ENCODE measurements around the gene ABHD4.
"Not testable (repeated sequence)": the region's sequence is repeated elsewhere in the genome, so short reads cannot be mapped to it uniquely, and the experiment has no call there.

Gene ABHD4

DNA sequence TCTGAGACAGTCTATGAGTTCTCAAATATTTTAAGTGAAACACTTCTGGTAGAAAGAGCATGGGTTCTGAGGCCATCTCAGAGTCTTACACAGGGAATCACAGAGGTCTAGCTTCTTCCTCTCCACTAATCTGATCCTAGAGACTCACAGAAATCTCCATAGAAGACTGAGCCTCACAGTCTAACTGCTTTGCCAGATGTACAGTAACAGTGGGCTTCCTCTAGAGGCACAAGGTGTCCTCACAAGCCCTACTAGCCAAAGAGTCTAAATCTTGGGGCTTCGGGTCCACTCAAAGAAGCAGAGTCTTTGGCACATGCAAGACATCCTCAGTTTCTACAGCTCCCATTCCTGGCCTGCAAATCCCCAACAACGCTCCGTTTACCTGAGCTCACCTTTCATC lies 32.0 kb downstream of the ABHD4 start:
- DNase-seq = no peak

DNA sequence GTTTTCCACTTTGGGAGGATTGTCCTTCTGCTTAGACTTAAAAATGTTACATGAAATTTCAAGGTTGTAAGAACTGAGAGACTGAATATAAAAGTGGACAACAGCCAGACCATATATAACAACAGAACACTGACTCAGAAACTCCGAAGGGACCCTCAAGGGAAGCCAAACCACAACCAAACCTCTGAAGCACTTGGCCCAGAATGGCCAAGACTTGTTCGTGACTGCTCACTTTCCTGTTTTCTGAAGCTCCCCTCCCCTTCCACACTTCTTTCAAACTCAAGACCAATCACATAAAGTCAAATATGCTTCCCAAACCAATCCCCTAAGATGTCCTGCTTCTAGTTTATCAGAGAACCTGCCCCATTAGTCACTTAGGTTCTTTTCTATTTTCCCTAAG lies 32.4 kb downstream of the ABHD4 start:
- DNase-seq = no peak

DNA sequence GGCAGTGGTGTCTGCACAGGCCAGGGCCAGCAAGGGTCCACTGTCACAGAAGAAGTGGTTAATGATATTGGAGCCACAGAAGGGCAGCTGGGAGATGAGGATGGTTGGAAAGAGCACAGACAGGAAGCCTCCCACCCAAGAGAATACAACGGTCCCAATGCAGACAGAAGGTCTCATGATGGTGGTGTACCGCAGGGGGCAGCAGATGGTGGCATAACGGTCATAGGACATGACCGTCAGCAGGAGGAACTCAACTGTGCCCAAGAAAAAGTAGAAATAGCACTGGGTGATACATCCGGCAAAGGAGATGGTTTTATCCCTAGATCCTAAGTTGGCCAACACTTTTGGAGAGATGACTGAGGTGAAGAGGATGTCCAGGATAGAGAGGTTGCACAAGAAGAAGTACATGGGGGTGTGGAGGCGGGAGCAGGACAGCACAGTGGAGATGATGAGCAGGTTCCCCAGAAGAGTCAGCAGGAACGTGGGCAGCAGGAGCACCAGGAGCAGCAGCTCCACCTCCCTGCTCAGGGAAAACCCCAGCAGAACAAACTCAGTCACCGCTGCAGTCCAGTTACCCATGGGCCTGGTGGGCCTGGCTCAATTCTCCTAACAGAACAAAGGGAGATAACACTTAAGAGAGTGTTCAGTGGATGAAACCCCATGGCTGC lies 36.3 kb downstream of the ABHD4 start:
- no peak for DNase-seq

DNA sequence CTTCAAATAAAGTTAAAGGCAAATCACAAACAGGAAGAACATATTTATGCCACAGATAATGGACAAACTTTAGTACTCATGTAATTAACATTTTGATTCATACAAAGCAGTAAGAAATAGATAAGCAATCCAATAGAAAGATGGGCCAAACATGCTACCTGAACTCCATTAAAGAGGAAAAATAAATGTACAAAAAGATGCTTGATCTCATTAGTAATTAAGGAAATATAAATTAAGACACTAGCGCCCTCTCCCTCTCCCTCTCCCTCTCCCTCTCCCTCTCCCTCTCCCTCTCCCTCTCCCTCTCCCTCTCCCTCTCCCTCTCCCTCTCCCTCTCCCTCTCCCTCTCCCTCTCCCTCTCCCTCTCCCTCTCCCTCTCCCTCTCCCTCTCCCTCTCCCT lies 37.9 kb downstream of the ABHD4 start:
- not testable (repeated sequence) for DNase-seq

DNA sequence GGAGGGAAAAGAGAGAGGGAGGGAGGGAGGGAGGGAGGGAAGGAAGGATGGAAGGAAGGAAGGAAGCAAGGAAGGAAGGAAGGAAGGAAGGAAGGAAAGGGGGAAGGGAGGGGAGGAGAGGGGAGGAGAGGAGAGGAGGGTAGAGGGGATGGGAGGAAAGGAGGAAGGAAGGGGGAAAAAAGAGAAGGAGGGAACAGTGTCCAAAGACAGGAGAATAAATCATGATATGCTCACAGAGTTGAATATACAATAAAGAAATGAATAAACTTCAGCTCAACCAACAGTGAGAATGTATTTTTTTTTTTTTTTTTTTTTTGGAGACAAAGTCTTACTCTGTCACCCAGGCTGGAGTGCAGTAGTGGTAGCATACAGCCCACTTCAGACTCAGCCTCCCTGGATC lies 42.1 kb downstream of the ABHD4 start:
- no peak for DNase-seq

DNA sequence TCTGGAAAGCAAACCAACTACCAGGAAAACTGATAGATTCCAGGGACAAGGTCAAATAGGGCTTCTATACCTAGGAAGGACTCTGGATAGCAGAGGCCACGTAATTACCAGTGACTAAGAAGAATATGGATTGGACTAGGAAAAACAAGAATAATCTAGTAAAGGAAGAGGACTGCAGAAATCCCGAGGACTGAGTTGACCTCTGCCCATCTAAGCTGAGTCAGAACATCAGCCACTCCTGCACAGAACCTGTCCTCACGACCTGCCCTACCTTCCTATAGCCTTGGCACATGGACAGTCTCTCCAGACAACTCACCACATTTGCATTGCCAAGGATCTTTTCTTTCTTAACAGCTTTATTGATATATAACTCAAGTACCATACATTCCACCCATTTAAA lies 43.7 kb downstream of the ABHD4 start:
- no peak for DNase-seq

DNA sequence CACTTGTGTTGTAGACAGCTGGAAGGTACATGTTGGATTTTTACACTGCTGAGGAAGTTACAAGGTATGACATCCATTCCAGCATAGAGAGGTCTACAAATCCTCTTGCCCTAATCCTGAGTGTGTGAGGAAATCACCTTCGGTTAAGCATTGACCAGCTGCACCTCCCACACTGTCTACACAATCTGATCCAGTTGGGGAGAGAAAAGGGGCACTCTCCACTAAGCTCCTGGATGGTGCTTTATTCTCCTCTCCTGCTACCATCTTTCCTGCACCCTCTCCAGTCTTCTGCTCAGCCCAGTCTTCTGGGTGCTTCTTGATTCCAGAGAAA lies 46.2 kb downstream of the ABHD4 start, which contains the start of gene OR6J1:
Gene OR6J1 (minus strand): TSS at position 48 of the 331 bp plus-strand sequence. CDS start 9,541 bp downstream, outside the sequence.
- no peak for DNase-seq

DNA sequence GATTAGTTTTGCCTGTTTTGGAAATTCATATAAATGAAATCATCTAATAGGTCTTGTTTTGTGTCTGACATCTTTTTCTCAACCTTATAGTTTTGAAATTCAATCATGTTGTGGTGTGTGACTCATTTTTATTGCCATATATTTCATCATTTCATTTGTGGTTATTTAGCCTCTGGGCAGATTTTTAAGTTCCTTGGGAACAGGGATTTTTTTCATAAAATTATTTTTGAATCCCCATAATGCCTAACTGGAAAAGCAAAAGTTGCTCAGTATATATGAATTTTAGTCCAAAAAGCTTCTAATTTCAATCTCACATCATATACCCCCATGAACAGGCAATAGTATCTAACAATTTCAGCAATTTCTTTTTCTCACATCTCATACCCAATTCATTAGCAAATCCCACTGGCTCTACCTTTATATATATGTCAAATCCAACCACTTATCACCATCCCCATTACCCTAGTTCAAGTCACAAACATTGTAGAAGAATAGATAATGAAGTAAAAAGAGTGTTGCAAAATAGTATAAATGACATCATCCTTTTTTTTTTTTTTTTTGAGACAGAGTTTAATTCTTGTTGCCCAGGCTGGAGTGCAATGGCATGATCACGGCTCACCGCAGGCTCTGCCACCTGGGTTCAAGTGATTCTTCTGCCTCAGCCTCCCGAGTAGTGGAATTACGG lies 48.6 kb downstream of the ABHD4 start:
- no peak for DNase-seq

DNA sequence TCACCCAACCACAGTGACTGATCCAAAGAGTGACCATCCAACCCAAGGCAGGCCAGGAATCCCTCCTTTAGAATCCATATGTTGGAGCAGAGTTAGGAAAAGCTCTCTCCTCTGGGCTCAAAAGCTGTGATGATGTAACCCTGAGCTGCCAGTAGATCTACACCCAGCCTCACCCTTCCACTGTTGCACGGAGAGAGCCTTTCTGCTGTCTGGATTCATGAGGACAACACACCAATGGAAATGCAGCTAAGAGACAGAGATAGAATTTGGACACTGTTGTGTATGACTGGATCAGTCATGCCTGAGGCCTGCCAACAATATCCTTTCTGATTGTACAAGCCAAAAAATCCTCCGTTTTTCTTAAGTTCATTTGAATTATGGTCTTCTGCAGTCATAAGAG lies 50.4 kb downstream of the ABHD4 start:
- no peak for DNase-seq

DNA sequence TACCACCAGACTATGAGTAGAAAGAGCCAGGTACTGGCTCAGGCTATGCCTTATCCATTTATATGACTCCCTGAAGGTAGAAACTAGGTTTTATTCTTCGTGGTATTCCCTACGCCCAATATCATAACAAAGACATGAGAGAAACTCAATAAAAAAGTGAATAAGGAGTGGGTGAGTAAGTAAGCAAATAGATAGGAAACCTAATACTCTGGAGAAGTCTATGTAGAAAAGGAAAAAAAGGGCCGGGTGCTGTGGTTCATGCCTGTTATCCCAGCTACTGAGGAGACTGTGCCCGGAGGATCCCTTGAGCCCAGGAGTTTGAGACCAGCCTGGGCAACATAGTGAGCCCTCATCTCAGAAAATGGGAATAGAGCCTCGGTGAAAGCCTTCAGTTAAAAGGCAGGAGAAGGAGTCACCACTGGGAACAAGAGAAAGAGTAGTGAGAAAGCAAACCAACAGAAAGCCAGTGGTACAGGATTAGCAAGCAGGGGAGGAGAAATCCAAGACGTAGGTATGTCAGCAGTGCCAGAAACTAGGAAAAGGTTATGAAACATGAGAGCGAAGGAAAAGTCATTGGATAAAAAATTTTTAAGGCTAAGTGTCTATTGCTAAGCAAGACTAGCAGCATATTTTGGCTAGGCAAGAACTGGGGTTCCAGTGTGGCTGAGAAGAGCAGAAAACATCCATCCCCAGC lies 52.1 kb downstream of the ABHD4 start:
- DNase-seq = no peak

DNA sequence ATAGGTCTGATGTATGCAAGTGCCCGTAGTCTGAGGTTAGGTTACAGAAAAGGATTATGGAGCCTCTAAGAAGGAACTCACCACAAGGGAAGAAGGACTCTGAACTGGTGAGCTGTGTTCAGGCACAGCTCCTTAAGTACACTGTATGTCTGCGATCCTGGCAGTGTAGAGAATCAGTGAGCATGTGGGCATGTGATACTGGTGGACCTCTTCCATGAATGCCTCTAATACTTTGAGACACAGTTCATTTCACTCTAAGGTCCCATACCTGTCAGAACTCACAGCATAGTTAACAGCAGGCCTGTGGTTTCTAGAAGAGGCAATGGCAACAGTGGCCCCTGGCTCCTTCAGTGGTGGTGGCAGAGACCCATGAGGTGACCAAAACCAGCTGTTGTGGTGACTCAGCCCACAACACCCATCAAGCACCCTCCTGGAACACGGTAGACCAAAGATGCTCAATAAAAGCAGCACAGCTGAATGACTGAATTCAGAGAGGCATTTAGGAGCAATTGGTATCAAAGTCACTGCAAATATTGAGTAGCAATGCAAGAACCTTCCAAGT lies 52.9 kb downstream of the ABHD4 start:
- DNase-seq = no peak

DNA sequence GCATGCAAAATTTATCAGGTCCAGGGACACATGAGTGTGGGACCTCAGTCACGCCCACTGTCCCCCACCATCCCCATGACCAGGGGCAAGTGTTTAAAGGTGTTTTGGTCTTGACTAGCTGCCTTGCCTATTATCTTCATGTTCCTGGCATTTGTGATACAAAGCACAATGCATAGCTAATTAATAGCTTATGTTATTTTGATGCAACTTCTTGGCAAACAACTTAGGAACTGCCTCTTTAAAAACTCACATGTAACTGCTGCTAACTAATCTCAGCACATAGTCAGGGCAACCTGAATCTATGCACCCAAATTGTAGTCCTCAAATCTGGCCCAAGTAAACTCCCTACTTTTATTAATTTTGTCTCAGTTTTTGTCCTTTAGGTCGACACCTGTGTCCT lies 53.5 kb downstream of the ABHD4 start:
- no peak for DNase-seq

DNA sequence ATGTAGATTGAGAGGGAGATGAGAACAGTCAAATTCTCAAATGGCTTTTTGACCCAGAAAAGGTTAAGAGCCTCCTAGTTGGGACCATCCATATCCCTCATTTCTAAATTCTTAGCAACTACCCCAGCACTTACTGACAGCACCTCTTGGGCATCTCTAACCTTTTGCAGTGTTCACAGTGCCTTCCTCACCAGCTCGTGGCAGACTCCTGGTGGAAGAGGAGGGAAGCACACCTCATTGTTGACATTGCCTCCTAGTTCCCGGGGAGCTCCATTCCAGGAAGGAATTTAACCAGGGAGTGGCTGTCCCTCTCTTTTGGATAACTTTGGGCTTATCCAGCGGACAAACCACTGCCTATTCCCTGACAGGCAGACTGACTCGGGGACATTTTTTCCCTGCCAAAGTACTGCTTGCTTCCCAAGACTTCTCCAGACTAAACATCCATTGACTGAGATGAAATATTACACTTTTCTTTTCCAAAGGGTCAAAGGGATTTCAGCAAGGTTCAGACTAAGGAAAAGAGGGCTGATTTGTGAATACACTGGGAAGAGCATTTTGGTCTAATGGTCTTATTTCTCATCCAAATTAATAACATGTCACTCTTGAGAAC lies 55.0 kb downstream of the ABHD4 start:
- peak; percentile 54 for DNase-seq

DNA sequence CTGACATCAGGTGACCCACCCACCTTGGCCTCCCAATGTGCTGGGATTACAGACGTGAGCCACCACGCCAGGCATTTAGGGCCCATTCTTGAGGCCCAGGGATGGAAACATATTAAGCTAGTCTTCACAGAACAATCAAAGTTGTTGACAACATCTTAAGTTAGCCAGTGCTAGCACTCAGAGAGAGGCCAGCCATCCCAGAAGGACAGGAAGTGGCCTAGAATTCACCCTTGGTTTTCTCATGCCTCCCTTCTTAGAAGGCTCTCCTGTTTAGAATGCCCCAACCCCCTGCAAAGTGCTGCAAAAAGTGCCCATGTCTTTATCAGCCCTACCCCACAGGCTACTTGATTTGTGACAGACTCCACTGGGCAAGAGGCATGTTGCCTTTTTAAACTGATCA lies 58.1 kb downstream of the ABHD4 start:
- no peak for DNase-seq

DNA sequence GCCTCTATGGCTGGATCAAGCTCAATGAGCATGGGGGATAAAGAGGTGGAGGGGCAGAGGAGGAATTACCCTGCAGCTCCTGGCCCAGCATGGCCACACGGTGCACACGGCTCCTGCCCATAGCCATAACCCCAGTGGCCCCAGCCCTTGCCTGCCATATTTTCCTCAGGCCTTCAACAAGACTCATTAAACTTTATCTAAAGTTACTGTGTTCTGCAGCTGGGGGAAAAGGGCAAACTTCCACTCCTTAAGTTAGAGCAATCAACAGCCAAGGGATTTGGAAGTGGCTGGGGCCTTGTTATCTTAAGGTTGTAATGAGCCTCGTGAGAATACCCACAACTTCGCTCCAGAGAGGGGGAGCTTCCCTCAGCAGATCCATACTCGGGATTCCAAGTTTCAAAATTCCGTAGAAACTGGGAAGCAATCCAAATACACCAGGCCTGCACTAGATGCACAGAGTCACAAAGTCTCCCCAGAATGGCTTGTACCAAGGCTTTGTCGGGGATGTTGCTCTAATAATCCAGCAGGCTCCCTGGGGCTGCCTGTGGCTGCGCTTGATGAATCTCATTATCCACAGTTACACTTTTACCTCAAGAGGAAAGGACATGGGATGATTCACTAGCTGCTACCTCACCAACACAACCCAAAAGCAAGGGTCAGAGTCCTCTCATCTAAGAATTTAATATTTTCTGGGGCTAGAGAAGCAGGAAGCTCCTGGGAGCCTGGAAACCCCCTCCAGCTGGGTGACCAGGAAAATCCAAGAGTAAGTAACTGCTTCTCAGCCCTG lies 59.0 kb downstream of the ABHD4 start:
- no peak for DNase-seq

DNA sequence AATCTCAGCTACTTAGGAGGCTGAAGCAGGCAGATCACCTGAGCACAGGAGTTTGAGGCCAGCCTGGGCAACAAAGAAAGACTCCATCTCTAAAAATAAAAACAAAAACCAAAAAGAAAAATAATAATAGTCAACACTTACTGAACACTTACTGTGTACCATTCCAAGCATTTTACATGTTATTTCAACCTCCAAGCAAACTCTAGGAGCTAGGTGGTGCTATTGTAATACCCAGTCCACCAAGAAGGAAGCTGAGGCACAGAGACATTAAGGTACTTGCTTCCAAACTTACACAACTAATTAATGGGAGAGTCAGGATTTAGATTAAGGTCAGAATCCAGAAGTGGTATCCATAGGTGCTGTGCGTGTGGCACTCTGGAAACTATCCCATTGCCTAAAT lies 59.8 kb downstream of the ABHD4 start:
- DNase-seq = no peak

DNA sequence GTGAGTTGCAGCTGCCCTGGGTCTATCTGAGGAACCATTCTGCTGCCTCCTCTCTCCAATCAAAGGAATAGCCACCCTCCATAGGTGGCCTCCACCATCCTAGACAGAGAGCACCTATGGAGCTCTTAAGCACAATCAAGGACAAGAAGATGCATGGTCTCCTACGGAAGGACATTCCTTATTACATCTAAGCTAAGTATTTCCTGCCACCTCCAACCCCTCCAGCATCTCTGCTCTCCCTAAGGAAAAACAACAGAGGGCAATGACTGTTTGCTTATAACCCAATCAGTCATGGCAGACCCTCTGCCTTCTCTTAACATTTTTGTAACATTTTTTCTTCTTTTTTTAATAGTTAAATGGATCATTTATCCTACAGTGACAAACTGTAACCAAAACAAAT lies 60.8 kb downstream of the ABHD4 start:
- no peak for DNase-seq

DNA sequence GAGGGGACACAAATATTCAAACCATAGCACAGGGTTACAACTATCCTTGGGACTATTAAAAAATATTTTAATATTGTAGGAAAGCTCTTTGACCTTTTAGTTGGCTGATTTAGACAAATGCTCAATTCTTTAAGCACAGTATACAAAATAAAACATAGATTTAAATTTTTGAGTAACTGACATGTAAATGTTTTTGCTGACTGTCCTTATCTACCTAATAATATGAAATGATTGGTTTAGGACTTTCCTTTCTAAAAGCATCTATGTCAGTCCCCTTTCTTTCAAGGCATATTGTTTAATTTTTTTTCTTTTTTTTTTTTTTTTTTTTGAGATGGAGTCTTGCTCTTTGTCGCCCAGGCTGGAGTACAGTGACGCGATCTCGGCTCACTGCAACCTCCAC lies 62.6 kb downstream of the ABHD4 start:
- no peak for DNase-seq
